GM21529 (cell line): ENCODE results near the gene PCDHA5.
"Not testable (repeated sequence)": the region's sequence is repeated elsewhere in the genome, so short reads cannot be mapped to it uniquely, and the experiment has no call there.

ENCODE experiments used
- ATAC-seq: cut with Tn5 transposase; IDR thresholded peaks from one replicate; pipeline ENCODE4 v1.9.1; 2021; ENCODE audit not compliant: unreplicated experiment

Gene PCDHA5

DNA sequence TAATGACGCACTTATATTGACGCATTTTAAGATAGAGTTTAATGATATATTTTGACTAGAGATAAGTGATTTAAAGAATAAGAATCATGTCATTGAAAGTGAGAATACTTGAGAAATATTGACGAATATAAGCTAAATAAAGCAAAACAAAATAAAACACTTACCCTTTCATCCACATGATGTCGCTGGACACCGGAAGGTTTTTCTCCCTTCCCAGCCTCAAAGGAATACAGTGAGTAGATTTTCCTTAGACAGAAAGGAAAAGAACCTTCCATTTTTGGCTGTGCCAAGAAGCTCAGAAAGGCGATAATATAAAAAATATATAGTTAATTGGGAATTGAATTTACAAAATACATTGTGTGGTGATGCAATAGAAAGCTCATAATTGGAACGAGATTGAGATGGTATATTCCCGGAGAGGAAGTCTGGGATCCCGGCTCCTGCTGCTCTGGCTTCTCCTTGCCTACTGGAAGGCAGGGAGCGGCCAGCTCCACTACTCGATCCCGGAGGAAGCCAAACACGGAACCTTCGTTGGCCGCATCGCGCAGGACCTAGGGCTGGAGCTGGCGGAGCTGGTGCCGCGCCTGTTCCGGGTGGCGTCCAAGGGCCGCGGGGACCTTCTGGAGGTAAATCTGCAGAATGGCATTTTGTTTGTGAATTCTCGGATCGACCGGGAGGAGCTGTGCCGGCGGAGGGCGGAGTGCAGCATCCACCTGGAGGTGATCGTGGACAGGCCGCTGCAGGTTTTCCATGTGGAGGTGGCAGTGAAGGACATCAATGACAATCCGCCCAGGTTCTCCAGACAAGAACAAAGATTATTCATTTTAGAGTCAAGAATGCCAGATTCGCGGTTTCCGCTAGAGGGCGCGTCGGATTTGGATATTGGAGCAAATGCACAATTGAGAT lies at the start of gene PCDHA5:
Gene PCDHA5, plus strand, starts transcription at position 239 of the 906 bp plus-strand sequence.
- ATAC-seq, result no peak

- ATAC-seq, result no peak
These were observed 40.9 kb upstream of the PCDHA5 start for GRCh38 chr5:140780512-140780911.

- no peak for ATAC-seq
These were observed 35.3 kb upstream of the PCDHA5 start, which contains the start of gene PCDHA1 for GRCh38 chr5:140785905-140786686. Gene PCDHA1 (plus strand): TSS chr5:140786140.

- not testable (repeated sequence) for ATAC-seq
These were observed 34.0 kb upstream of the PCDHA5 start for GRCh38 chr5:140787422-140787821.

DNA sequence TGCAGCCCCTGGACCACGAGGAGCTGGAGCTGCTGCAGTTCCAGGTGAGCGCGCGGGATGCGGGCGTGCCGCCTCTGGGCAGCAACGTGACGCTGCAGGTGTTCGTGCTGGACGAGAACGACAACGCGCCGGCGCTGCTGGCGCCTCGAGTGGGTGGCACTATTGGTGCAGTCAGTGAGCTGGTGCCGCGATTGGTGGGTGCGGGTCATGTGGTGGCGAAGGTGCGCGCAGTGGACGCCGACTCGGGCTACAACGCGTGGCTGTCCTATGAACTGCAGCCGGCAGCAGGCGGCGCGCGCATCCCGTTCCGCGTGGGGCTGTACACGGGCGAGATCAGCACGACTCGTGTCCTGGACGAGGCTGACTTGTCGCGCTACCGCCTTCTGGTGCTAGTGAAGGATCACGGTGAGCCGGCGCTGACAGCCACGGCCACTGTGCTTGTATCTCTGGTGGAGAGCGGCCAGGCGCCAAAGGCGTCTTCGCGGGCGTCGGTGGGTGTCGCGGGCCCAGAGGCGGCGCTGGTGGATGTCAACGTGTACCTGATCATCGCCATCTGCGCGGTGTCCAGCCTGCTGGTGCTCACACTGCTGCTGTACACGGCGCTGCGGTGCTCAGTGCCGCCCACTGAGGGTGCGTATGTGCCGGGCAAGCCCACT lies 33.4 kb upstream of the PCDHA5 start:
- ATAC-seq, result not testable (repeated sequence)

DNA sequence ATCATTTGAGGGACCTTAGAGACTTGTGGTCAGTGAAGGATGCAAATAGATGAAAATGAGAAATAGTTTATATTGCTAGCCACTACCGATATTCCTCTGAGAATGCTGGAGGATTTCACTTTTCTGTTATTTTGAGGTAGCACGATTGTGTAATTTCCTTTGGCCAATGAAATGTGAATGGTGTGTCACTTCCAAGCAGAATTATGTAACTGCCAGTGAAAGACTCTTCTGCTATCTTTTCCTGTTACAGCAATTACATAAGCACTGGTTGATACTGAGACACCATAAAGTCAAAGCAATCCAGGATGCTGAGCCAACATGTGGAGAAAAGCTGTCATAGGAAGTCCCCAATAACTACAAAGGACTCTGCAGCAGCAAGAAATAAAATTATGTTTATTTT lies 30.3 kb upstream of the PCDHA5 start:
- ATAC-seq, result no peak

DNA sequence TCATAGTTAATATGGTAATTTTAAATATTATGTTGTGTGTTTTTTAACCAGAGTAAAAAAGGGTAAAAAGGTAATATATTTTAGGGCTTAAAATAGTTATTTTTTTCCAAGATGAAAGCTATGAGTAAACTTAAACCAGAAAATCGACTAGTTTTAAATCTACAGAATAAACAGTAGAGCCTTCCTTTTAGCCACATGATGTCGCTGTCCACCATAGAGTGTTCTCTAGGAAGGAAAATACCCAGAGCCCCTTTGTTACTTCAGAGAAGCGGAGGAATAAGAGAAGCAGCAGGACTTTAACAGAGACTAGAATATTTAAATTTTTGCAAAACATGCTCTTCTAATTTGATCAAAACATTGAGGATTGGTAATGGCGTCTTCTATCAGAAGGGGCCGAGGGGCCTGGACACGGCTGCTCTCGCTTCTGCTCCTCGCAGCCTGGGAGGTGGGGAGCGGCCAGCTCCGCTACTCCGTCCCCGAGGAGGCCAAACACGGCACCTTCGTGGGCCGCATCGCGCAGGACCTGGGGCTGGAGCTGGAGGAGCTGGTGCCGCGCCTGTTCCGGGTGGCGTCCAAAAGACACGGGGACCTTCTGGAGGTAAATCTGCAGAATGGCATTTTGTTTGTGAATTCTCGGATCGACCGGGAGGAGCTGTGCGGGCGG lies 26.7 kb upstream of the PCDHA5 start, which contains the start of gene PCDHA2:
Gene PCDHA2, plus strand, starts transcription at position 258 of the 664 bp plus-strand sequence.
- no peak for ATAC-seq

GRCh38 chr5:140795259-140795641 lies 26.2 kb upstream of the PCDHA5 start:
- no peak for ATAC-seq

- ATAC-seq, result not testable (repeated sequence)
These were observed 25.2 kb upstream of the PCDHA5 start for GRCh38 chr5:140796072-140796717.

DNA sequence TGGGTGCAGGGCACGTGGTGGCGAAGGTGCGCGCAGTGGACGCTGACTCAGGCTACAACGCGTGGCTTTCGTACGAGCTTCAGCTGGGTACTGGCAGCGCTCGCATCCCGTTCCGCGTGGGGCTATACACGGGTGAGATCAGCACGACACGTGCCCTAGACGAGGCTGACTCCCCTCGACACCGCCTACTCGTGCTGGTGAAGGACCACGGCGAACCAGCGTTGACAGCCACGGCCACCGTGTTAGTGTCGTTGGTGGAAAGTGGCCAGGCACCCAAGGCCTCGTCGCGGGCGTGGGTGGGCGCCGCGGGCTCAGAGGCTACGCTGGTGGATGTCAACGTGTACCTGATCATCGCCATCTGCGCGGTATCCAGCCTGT lies 24.7 kb upstream of the PCDHA5 start:
- ATAC-seq, result no peak

DNA sequence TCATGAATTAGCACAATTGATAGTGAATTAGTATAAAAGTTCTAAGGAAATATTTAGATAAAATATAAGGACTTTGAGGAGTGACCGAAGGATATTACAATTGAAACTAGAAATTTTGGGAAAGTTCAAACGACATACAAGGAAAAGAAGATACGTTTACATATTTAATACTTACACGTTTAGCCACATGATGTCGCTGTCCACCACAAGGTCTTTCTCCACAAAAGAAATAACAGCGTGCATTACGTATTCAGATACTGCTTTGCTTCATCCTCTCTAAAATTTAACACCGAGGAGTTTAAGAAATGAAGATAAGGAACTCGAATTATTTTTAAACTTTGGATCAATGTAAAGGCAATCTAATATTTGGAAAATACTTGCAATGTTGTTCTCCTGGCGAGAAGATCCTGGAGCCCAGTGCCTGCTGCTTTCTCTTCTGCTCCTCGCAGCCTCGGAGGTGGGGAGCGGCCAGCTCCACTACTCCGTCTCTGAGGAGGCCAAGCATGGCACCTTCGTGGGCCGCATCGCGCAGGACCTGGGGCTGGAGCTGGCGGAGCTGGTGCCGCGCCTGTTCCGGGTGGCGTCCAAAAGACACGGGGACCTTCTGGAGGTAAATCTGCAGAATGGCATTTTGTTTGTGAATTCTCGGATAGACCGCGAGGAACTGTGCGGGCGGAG lies 20.5 kb upstream of the PCDHA5 start, which contains the start of gene PCDHA3:
Gene PCDHA3, plus strand, starts transcription at position 242 of the 678 bp plus-strand sequence.
- no peak for ATAC-seq

DNA sequence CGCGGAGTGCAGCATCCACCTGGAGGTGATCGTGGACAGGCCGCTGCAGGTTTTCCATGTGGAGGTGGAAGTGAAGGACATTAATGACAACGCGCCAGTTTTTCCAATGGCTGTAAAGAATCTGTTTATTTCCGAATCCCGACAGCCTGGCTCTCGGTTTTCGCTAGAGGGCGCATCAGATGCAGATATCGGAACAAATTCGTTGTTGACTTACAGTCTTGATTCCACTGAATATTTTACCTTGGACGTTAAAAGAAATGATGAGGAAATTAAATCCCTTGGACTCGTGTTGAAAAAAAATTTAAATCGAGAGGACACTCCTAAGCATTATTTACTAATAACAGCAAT lies 19.9 kb upstream of the PCDHA5 start:
- no peak for ATAC-seq

GRCh38 chr5:140802381-140802780 lies 19.0 kb upstream of the PCDHA5 start:
- ATAC-seq, result not testable (repeated sequence)

DNA sequence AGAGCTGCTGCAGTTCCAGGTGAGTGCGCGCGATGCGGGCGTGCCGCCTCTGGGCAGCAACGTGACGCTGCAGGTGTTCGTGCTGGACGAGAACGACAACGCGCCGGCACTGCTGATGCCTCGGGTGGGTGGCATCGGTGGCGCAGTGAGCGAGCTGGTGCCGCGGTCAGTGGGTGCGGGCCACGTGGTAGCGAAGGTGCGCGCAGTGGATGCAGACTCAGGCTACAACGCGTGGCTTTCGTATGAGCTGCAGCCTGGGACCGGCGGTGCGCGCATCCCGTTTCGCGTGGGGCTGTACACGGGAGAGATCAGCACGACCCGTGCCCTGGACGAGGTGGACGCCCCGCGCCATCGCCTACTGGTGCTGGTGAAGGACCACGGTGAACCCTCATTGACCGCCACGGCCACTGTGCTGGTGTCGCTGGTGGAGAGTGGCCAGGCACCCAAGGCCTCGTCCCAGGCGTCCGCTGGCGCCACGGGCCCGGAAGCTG lies 18.6 kb upstream of the PCDHA5 start:
- ATAC-seq, result no peak

DNA sequence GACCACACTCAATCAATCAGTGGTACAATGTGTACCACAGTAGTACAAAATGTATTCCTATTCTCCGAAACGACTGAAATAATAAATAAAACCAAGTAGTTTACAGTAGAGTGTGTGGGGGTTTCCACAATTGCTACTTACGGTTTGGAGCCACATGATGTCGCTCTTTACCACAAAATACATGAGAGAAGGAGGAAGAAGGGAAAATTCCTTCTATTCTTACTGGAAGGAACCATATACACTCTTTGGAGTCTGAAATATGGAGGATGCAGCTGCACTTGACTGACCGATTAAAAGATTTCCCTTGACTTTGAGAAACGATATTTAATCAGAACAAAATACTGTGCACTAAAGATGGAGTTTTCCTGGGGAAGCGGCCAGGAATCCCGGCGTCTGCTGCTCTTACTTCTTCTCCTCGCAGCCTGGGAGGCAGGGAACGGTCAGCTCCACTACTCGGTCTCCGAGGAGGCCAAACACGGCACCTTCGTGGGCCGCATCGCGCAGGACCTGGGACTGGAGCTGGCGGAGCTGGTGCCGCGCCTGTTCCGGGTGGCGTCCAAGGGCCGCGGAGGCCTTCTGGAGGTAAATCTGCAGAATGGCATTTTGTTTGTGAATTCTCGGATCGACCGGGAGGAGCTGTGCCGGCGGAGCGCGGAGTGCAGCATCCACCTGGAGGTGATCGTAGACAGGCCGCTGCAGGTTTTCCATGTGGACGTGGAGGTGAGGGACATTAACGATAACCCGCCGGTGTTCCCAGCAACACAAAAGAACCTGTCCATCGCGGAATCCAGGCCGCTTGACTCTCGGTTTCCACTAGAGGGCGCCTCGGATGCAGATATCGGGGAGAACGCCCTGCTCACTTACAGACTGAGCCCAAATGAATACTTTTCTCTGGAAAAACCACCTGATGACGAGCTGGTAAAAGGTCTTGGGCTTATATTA lies 14.3 kb upstream of the PCDHA5 start, which contains the start of gene PCDHA4:
Gene PCDHA4, plus strand, starts transcription at position 235 of the 942 bp plus-strand sequence.
- no peak for ATAC-seq

- not testable (repeated sequence) for ATAC-seq
These were observed 13.0 kb upstream of the PCDHA5 start for GRCh38 chr5:140808241-140808888.

- ATAC-seq, result no peak
These were observed 12.5 kb upstream of the PCDHA5 start for GRCh38 chr5:140808889-140809291.

DNA sequence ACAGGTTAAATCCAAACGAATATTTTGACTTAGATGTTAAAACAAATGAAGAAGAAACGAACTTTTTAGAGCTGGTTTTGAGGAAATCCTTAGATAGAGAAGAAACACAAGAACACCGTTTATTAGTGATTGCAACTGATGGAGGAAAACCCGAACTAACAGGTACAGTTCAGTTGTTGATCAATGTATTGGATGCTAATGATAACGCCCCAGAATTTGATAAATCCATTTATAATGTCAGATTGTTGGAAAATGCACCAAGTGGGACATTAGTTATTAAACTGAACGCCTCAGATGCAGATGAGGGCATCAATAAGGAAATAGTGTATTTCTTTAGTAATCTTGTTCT lies 842 bp downstream of the PCDHA5 start:
- ATAC-seq, result no peak
